GM23338 (cell line): Measurements from ENCODE around the gene RNF6. TPM values are rescaled to one million over a fixed set of nuclear protein-coding genes. Genes with fewer than 3 reads are reported as not detected.

Experiments used
- ATAC-seq: fragments of 200-7000 bp; cut with Tn5 transposase; 3 replicates; pipeline ENCODE4 v1.9.1; 2020
- DNase-seq: peaks from one replicate; pipeline ENCODE4 v3.0.0-alpha.2; 2015; ENCODE audit warnings: low spot score
- H2AFZ ChIP-seq: fragments of 200-600 bp; sonication (generic); 2 replicates; pipeline ENCODE4 v1.8.0; 2016; ENCODE audit warnings: antibody characterized with exemption, mild to moderate bottlenecking, moderate library complexity
- H3F3A ChIP-seq: fragments of 200-600 bp; sonication (generic); replicated peaks from 2 replicates; pipeline ENCODE4 v1.8.0; 2017; ENCODE audit warnings: antibody characterized with exemption, mixed run types, low read depth
- H3K27ac ChIP-seq: fragments of 200-600 bp; sonication (generic); 2 replicates; pipeline ENCODE4 v1.6.1; 2016; ENCODE audit warnings: low read depth
- H3K27me3 ChIP-seq: fragments of 200-600 bp; sonication (generic); 2 replicates; pipeline ENCODE4 v1.8.0; 2016; ENCODE audit warnings: mild to moderate bottlenecking, mixed run types, moderate library complexity; ENCODE audit not compliant: insufficient read depth
- H3K36me3 ChIP-seq: fragments of 200-600 bp; sonication (generic); 2 replicates; pipeline ENCODE4 v1.8.0; 2016; ENCODE audit warnings: mild to moderate bottlenecking; ENCODE audit not compliant: insufficient read depth
- H3K4me1 ChIP-seq: fragments of 200-600 bp; sonication (generic); 2 replicates; pipeline ENCODE4 v1.8.0; 2016; ENCODE audit warnings: mild to moderate bottlenecking, moderate library complexity; ENCODE audit not compliant: insufficient read depth
- H3K4me2 ChIP-seq: fragments of 200-600 bp; sonication (generic); 2 replicates; pipeline ENCODE4 v1.7.1; 2017; ENCODE audit warnings: mixed run types
- H3K4me3 ChIP-seq: fragments of 200-600 bp; sonication (generic); 2 replicates; pipeline ENCODE4 v1.6.1; 2016; ENCODE audit warnings: mixed run types
- H3K79me2 ChIP-seq: fragments of 200-600 bp; sonication (generic); replicated peaks from 2 replicates; pipeline ENCODE4 v1.8.0; 2017; ENCODE audit warnings: mild to moderate bottlenecking; ENCODE audit not compliant: insufficient read depth
- H3K9me2 ChIP-seq: fragments of 200-600 bp; sonication (generic); 2 replicates; pipeline ENCODE4 v1.8.0; 2017; ENCODE audit not compliant: insufficient read depth
- H4K20me1 ChIP-seq: fragments of 200-600 bp; sonication (generic); replicated peaks from 2 replicates; pipeline ENCODE4 v1.8.0; 2017; ENCODE audit warnings: mild to moderate bottlenecking; ENCODE audit not compliant: insufficient read depth
- H3K27ac Mint-ChIP-seq: 2 replicates; pipeline ENCODE4 v1.8.0; 2020; ENCODE audit warnings: inconsistent platforms, mild to moderate bottlenecking, moderate library complexity, mixed read lengths
- H3K27me3 Mint-ChIP-seq: 3 replicates; pipeline ENCODE4 v1.8.0; 2022; ENCODE audit warnings: low read depth, mild to moderate bottlenecking, moderate library complexity, mixed read lengths, inconsistent platforms; ENCODE audit not compliant: insufficient read depth, poor library complexity
- H3K36me3 Mint-ChIP-seq: 3 replicates; pipeline ENCODE4 v1.8.0; 2021; ENCODE audit warnings: low read depth, mild to moderate bottlenecking, inconsistent platforms, moderate library complexity, mixed read lengths
- H3K4me1 Mint-ChIP-seq: 3 replicates; pipeline ENCODE4 v1.8.0; 2020; ENCODE audit warnings: mild to moderate bottlenecking, inconsistent platforms, mixed read lengths
- H3K4me3 Mint-ChIP-seq: 3 replicates; pipeline ENCODE4 v1.8.0; 2021; ENCODE audit warnings: moderate library complexity, mild to moderate bottlenecking, inconsistent platforms, mixed read lengths
- H3K9me3 Mint-ChIP-seq: 3 replicates; pipeline ENCODE4 v1.8.0; 2020; ENCODE audit warnings: moderate library complexity, mild to moderate bottlenecking, inconsistent platforms, mixed read lengths
- CREB1 ChIP-seq: fragments of 250-450 bp; sonication (Bioruptor Pico); IDR thresholded peaks from 2 replicates; pipeline ENCODE4 v1.5.0; 2020; ENCODE audit warnings: low read depth, mild to moderate bottlenecking, moderate library complexity
- CTCF ChIP-seq, 2 experiments: fragments of 200-600 bp in 1 of 2; sonication (generic) in 1 of 2; conservative IDR thresholded peaks; 2 replicates each; pipeline versions ENCODE4 v1.5.1 to v1.6.1; 2016 to 2017; ENCODE audit warnings: antibody characterized with exemption in 2 of 2, low read depth in 2 of 2, mild to moderate bottlenecking in 2 of 2, moderate library complexity in 1 of 2
- ETS1 ChIP-seq: IDR thresholded peaks from 2 replicates; pipeline ENCODE4 v1.6.1; 2016; ENCODE audit warnings: antibody characterized with exemption
- EZH2 ChIP-seq: fragments of 200-600 bp; sonication (generic); IDR thresholded peaks from one replicate; pipeline ENCODE4 v1.8.0; 2017; ENCODE audit warnings: antibody characterized with exemption, mild to moderate bottlenecking, low read depth; ENCODE audit not compliant: unreplicated experiment
- EZH2phosphoT487 ChIP-seq: fragments of 200-600 bp; sonication (generic); IDR thresholded peaks from one replicate; pipeline ENCODE4 v1.8.1; 2018; ENCODE audit warnings: antibody characterized with exemption; ENCODE audit not compliant: unreplicated experiment
- JUNB ChIP-seq: IDR thresholded peaks from one replicate; pipeline ENCODE4 v1.6.1; 2016; ENCODE audit warnings: antibody characterized with exemption; ENCODE audit not compliant: unreplicated experiment
- NANOG ChIP-seq: IDR thresholded peaks from 2 replicates; pipeline ENCODE4 v1.6.1; 2016; ENCODE audit warnings: antibody characterized with exemption, borderline replicate concordance
- POLR2AphosphoS5 ChIP-seq: IDR thresholded peaks from 2 replicates; pipeline ENCODE4 v1.6.1; 2016; ENCODE audit warnings: antibody characterized with exemption, low read depth
- REST ChIP-seq: IDR thresholded peaks from one replicate; pipeline ENCODE4 v1.6.1; 2018; ENCODE audit warnings: antibody characterized with exemption; ENCODE audit not compliant: unreplicated experiment
- STAT1 ChIP-seq: IDR thresholded peaks from one replicate; pipeline ENCODE4 v1.6.1; 2016; ENCODE audit warnings: antibody characterized with exemption; ENCODE audit not compliant: unreplicated experiment
- ZNF114 ChIP-seq: fragments of 250-450 bp; sonication (Bioruptor Pico); IDR thresholded peaks from 2 replicates; pipeline ENCODE4 v1.5.0; 2020; ENCODE audit warnings: mild to moderate bottlenecking, moderate library complexity
- ZNF331 ChIP-seq: fragments of 250-450 bp; sonication (Bioruptor Pico); IDR thresholded peaks from 2 replicates; pipeline ENCODE4 v1.5.0; 2020; ENCODE audit warnings: low read depth, mild to moderate bottlenecking, moderate library complexity
- ZNF462 ChIP-seq: fragments of 250-450 bp; sonication (Bioruptor Pico); IDR thresholded peaks from 2 replicates; pipeline ENCODE4 v1.5.0; 2020; ENCODE audit warnings: mild to moderate bottlenecking, moderate library complexity
- polyA plus RNA-seq: library from polyadenylated mRNA; unstranded; fragments of >200 nt; fragmentation: Nextera tagmentation; extraction: Ambion mirVana; gene quantifications from 2 replicates; pipeline ENCODE4 v1.2.1, GENCODE V29; 2016
- total RNA-seq: library from RNA; depleted of rRNA; stranded (reverse); fragments of >200 nt; shearing (Covaris generic); gene quantifications from 2 replicates; pipeline ENCODE4 v1.2.3, GENCODE V29; 2014

The RNF6 gene
- total and polyA plus RNA-seq, 2 experiments from 2014 or later = 11.8 to 18.8 TPM

- ATAC-seq (no peak), DNase-seq (no peak)
- H3K4me1 Mint-ChIP-seq = no peaks in the 10 kb centered on the region
- no peaks in the 10 kb centered on the region for H3K9me2 ChIP-seq
- H3K4me3 ChIP-seq = no peak overlapping the region
- H3K27ac ChIP-seq = no peak overlapping the region
- H3K27me3 ChIP-seq = no peaks in the 10 kb centered on the region
- TF ChIP-seq NANOG (no peak), EZH2phosphoT487 (no peak), CTCF (conservative IDR thresholded peaks at IDR 0.05; ENCODE audit: low read depth in 2 of 2) (no peak), ZNF462 (CRISPR knock-in tag) (no peak), POLR2AphosphoS5 (no peak), STAT1 (no peak), CREB1 (CRISPR knock-in tag) (no peak), ZNF331 (CRISPR knock-in tag) (no peak), REST (no peak), EZH2 (no peak), JUNB (no peak), ZNF114 (CRISPR knock-in tag) (no peak), ETS1 (no peak)
- no peaks in the 10 kb centered on the region for H3F3A ChIP-seq
- no peaks in the 10 kb centered on the region for H3K4me1 ChIP-seq
- no peak overlapping the region for H3K4me3 Mint-ChIP-seq
- no peak overlapping the region for H3K4me2 ChIP-seq
- H3K79me2 ChIP-seq = no peaks in the 10 kb centered on the region
- H3K36me3 ChIP-seq = peaks cover 19% of the 10 kb centered on the region
- H3K27ac Mint-ChIP-seq = no peak overlapping the region
- no peaks in the 10 kb centered on the region for H3K27me3 Mint-ChIP-seq
- H3K9me3 Mint-ChIP-seq = no peaks in the 10 kb centered on the region
- no peaks in the 10 kb centered on the region for H4K20me1 ChIP-seq
- peaks cover 40% of the 10 kb centered on the region for H3K36me3 Mint-ChIP-seq
- H2AFZ ChIP-seq = no peak overlapping the region
Measured at GRCh38 chr13:26213982-26214381, 8.1 kb downstream of the RNF6 start.
